ENCODE results near the gene AVPR2. TPM values are rescaled to one million over a fixed set of nuclear protein-coding genes. Genes with fewer than 3 reads are reported as not detected.

Gene AVPR2
- total RNA-seq, 1 experiment from 2014 or later: not detected

- DNase-seq (ENCODE audit: low read depth, low spot score) (no peak), ATAC-seq (no peak)
- ChIA-PET CTCF (no interaction called here), RAD21 (ENCODE audit: low non-redundant PET in 1 of 2, low total read pairs in 2 of 2, uncharacterized antibody in 2 of 2, unreplicated experiment in 2 of 2) (no interaction called here), POLR2A (no interaction called here)
- Histone ChIP-seq H3K4me2 (ENCODE audit: low read length) (no peak overlapping the region), H3K36me3 (ENCODE audit: control insufficient read depth in 1 of 2, insufficient read depth in 2 of 2, low read length in 2 of 2) (no peaks in the 10 kb centered on the region), H3K9me3 (ENCODE audit: control insufficient read depth in 1 of 2, insufficient read depth in 1 of 2, low read depth in 1 of 2, low read length in 2 of 2) (no peaks in the 10 kb centered on the region), H2AFZ (ENCODE audit: low read depth, low read length, poor library complexity, severe bottlenecking) (no peak overlapping the region), H3K9me2 (ENCODE audit: insufficient read depth) (no peaks in the 10 kb centered on the region), H3K4me1 (ENCODE audit: control insufficient read depth in 1 of 2, insufficient read depth in 2 of 2, low read length in 2 of 2) (no peaks in the 10 kb centered on the region), H3K9ac (ENCODE audit: low read length) (no peak overlapping the region), H3K4me3 (replicated peaks in 1 of 2; ENCODE audit: low read depth in 1 of 2, low read length in 2 of 2) (no peak overlapping the region), H4K20me1 (ENCODE audit: insufficient read depth) (no peaks in the 10 kb centered on the region), H3K27ac (ENCODE audit: low read depth, low read length) (no peak overlapping the region), H3K27me3 (ENCODE audit: insufficient read depth, low read length) (no peaks in the 10 kb centered on the region), H3K79me2 (ENCODE audit: insufficient read depth, low read length) (no peaks in the 10 kb centered on the region)
- no TSS peak for BruUV-seq (replicated peaks)
- no peak for TF ChIP-seq ATF3 (IDR thresholded peaks at IDR 0.05)
- TF ChIP-seq SIN3A (IDR thresholded peaks at IDR 0.05; ENCODE audit: low read depth): no peak
- no peak for TF ChIP-seq CEBPB (IDR thresholded peaks at IDR 0.05; ENCODE audit: low read depth)
- no peak for TF ChIP-seq JUND (IDR thresholded peaks at IDR 0.05)
- TF ChIP-seq FOSL1 (IDR thresholded peaks at IDR 0.05; ENCODE audit: low read depth): no peak
- TF ChIP-seq YY1 (IDR thresholded peaks at IDR 0.05; ENCODE audit: extremely low read depth, insufficient replicate concordance, low read depth, low read length): no peak
- no peak for TF ChIP-seq ELF1 (IDR thresholded peaks at IDR 0.05; ENCODE audit: borderline replicate concordance, low read depth)
- no peak for TF ChIP-seq POLR2AphosphoS5 (IDR thresholded peaks at IDR 0.05; ENCODE audit: low read depth, low read length)
- no peak for TF ChIP-seq SRF (IDR thresholded peaks at IDR 0.05; ENCODE audit: low read depth)
- TF ChIP-seq, protein P1, sequence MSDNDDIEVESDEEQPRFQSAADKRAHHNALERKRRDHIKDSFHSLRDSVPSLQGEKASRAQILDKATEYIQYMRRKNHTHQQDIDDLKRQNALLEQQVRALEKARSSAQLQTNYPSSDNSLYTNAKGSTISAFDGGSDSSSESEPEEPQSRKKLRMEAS (IDR thresholded peaks at IDR 0.05): no peak
- TF ChIP-seq CBX3 (IDR thresholded peaks at IDR 0.05; ENCODE audit: low read depth): no peak
- no peak for TF ChIP-seq REST (IDR thresholded peaks at IDR 0.05; ENCODE audit: low read depth)
- no peak for TF ChIP-seq SP1 (IDR thresholded peaks at IDR 0.05; ENCODE audit: low read depth)
- no peak for TF ChIP-seq EGR1 (IDR thresholded peaks at IDR 0.05; ENCODE audit: low read depth)
- no peak for TF ChIP-seq TCF7L2 (IDR thresholded peaks at IDR 0.05; ENCODE audit: borderline replicate concordance, extremely low read depth, insufficient read depth, insufficient read length)
- TF ChIP-seq EZH2phosphoT487 (IDR thresholded peaks at IDR 0.05; ENCODE audit: borderline replicate concordance): no peak
- TF ChIP-seq, protein P2, sequence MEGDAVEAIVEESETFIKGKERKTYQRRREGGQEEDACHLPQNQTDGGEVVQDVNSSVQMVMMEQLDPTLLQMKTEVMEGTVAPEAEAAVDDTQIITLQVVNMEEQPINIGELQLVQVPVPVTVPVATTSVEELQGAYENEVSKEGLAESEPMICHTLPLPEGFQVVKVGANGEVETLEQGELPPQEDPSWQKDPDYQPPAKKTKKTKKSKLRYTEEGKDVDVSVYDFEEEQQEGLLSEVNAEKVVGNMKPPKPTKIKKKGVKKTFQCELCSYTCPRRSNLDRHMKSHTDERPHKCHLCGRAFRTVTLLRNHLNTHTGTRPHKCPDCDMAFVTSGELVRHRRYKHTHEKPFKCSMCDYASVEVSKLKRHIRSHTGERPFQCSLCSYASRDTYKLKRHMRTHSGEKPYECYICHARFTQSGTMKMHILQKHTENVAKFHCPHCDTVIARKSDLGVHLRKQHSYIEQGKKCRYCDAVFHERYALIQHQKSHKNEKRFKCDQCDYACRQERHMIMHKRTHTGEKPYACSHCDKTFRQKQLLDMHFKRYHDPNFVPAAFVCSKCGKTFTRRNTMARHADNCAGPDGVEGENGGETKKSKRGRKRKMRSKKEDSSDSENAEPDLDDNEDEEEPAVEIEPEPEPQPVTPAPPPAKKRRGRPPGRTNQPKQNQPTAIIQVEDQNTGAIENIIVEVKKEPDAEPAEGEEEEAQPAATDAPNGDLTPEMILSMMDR (IDR thresholded peaks at IDR 0.05 in 2 of 3, conservative IDR thresholded peaks at IDR 0.05 in 1 of 3; ENCODE audit: borderline replicate concordance in 1 of 3, insufficient read depth in 1 of 3, low read depth in 2 of 3, low read length in 2 of 3): no peak
- no peak for TF ChIP-seq POLR2A (IDR thresholded peaks at IDR 0.05; ENCODE audit: borderline replicate concordance, extremely low read depth, insufficient read depth, insufficient read length)
- no peak for TF ChIP-seq RAD21 (IDR thresholded peaks at IDR 0.05; ENCODE audit: low read depth)
- no peak for TF ChIP-seq ZBTB33 (IDR thresholded peaks at IDR 0.05; ENCODE audit: extremely low read depth, insufficient replicate concordance, low read length)
- intact Hi-C loops (cut with micrococcal nuclease): no loop called here
Measured at GRCh38 chrX:153865321-153865580, 39.2 kb upstream of the AVPR2 start.

Measured in HCT116 (cell line).